HG02943 (cell line): ENCODE results near the gene HES7.
"Not testable (repeated sequence)": the region's sequence is repeated elsewhere in the genome, so short reads cannot be mapped to it uniquely, and the experiment has no call there.

Source experiments
- ATAC-seq: cut with Tn5 transposase; IDR thresholded peaks from one replicate; pipeline ENCODE4 v1.9.1; 2021; ENCODE audit warnings: mild to moderate bottlenecking, low read depth, moderate library complexity; ENCODE audit not compliant: unreplicated experiment

HES7 gene

DNA sequence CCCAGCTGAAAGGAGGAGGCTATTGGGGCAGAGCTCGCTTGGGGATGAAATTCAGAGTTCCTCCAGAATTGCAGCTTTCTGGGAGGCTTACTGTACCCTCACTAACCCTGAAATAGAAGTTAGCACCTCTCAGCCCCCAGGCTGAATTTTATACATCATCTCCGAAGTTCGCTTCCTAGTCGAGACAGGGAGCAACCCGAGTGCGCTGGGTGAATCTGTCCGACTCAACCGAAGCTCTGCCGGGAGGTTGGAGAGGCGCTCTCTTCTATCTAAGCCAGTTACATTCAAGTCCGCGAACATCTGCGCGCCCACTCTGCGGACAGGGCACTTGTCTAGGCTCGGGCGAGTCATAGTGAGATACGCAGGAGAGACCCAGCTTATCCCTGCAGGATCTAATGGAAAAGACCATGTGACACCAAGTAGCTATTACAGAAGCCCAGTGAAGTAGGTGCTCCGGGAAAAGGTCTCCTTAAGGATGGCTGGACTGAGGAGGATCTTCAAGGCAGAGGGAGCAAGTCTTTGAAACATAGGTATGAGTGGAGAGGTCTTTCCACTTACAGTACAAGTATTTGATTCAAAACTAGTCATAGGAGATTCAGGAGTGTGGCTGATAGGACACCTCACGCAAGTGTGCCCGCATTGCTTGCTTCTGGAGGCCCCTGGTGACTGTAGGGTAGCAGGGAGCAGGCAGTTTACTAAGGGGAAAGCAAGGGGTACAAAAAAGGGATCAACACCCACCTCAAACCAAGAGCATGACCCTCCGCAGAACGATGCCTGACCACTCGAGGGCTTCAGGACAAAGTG lies 646 bp upstream of the HES7 start:
- ATAC-seq = no peak

- no peak for ATAC-seq
These were observed 797 bp downstream of the HES7 start for GRCh38 chr17:8122924-8123694.

- ATAC-seq = no peak
These were observed 1.4 kb downstream of the HES7 start for GRCh38 chr17:8122422-8122923.

- ATAC-seq = no peak
These were observed 2.1 kb downstream of the HES7 start for GRCh38 chr17:8121681-8122421.

GRCh38 chr17:8121407-8121680 lies 2.6 kb downstream of the HES7 start:
- ATAC-seq = no peak

GRCh38 chr17:8120520-8121406 lies 3.1 kb downstream of the HES7 start:
- no peak for ATAC-seq

DNA sequence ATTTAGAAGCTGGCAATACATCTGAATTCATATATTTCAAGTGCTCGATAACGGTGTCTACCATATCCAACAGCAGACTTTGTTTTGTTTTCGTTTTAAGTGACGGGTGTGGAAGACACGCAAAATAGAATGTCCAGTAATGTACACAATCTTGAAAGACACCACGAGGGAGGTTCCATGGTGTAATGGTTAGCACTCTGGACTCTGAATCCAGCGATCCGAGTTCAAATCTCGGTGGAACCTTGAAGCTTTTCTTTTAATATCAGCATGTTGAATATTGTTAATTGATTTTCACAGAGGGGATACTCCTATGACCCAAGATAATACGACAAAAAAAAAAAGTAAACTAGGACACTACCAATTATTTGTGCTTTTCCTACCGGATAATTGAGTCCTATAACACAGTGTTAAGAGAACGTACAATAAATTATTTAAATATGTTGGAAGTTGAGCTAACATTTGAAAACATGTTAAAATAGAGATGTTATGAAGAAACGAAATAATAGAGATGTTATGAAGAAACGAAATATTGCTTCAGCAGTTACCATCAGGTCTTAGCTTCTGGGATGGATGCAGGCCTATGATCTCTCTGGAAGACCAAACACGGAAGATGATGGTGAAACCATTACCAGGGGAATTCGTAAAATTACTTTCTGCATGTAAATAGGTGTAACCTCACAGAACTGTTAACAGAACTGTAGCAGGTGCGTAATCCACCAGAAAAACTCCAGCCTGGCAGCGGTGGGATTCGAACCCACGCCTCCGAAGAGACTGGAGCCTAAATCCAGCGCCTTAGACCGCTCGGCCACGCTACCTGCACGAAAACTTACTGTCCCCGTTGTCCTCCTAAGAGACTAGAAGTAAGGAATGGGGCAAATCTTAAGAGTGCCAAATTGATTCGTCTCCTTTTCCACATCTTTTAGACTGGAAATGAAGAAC lies 4.1 kb downstream of the HES7 start:
- ATAC-seq = no peak

GRCh38 chr17:8118769-8119580 lies 4.9 kb downstream of the HES7 start:
- no peak for ATAC-seq

DNA sequence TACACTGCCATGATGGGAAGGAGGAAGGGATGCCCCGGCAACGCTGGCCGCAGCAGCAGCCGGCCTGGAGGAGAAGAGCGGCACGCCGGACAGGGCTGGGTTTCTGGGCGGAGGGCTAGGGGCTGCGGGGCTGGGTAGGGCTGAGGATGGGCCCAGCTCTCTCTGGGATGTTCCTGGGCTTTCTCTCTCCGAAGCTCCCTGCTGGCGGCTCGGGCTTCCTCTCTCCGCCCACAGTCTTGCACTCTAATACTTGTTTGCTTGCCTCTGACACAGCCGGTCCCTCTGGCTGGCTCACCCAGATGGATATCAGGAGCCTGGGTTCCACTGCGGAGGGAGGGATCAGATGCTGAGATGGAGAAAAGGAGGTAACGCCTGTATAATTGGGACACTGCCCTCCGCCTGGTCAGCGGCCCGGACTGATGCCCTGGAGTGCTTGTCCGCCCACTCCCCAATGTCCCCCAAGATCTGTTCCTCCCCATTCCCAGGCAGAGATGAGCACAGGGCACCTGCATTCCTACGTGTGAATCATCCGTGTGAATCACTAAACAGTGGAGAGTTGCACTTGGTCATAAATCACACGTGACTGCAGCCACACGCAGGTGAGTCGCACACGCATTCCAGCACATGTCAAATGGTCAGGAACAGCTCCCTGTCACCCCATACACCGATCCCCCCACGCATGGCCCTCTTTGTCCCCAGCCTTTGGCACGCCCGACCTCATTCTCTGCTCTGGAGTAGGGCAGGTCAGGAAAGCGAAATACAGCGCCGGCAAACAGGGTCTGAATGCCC lies 5.7 kb downstream of the HES7 start, which contains the start of gene ALOXE3:
Gene ALOXE3 (minus strand): TSS at position 535 of the 789 bp plus-strand sequence. CDS start 524 bp downstream, at position 11.
- no peak for ATAC-seq

DNA sequence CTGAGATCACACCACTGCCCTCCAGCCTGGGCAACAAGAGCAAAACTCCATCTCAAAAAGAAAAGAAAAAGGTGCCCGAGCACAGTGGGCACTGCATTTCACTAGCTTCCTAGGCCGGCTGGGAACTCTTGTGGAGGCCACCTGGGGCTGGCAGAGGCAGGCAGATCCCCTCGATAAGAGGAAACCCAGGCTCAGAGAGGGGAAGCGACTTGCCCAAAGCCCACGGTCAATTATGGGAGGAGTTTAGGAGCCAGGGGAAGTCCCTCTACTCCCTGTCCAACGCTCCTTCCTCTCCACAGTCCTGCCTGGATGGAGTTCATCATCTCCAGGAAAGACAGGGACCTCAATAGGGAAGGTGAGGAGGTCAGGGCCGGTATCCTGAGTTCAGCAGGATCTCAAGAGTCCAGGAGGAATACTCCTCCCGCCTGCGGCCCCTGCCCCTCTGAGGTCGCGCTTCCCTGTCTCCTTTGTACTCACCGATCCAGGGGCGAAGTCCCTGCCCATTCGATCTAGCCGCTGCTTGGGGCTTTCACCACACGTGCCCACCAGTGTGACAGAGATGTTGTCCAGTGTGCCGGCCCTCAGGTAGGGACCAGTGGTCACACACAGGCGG lies 6.4 kb downstream of the HES7 start:
- no peak for ATAC-seq

DNA sequence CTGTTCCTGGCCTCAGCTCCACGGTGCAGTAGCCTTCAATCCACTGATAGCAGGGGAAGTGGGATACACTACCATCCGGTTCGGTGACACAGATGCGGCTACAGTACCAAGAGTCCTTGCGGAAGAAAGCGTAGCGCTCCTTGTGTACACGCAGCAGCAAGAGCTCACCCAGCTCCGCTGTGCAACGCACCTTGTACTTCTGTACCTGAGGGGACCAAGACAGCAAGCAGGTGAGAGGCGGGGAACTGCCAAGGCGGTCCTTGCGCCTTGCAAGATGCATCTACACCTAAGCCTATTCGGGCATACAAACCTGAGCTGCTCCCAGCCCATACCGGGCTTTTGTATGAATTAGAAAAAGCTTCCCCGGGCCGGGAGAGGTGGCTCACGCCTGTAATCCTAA lies 7.1 kb downstream of the HES7 start:
- ATAC-seq = no peak

GRCh38 chr17:8110907-8111306 lies 13.0 kb downstream of the HES7 start:
- ATAC-seq = no peak

- ATAC-seq = no peak
These were observed 13.5 kb downstream of the HES7 start for GRCh38 chr17:8110456-8110804.

GRCh38 chr17:8109661-8110455 lies 14.0 kb downstream of the HES7 start:
- no peak for ATAC-seq

- no peak for ATAC-seq
These were observed 14.8 kb downstream of the HES7 start for GRCh38 chr17:8108972-8109660.

GRCh38 chr17:8106980-8107379 lies 16.9 kb downstream of the HES7 start:
- not testable (repeated sequence) for ATAC-seq
